Measurements from ENCODE around the gene NXNL1.
"Not testable (repeated sequence)": the region's sequence is repeated elsewhere in the genome, so short reads cannot be mapped to it uniquely, and the experiment has no call there.

The NXNL1 gene

GRCh38 chr19:17483605-17484002, 22.9 kb upstream of the NXNL1 start:
- H3K4me3 ChIP-seq (ENCODE audit: low read depth, low read length) = no peak overlapping the region
- no peak for TF ChIP-seq CTCF (IDR thresholded peaks at IDR 0.05; ENCODE audit: borderline replicate concordance, insufficient read depth, low read depth, low read length)

- no peak for TF ChIP-seq CTCF (IDR thresholded peaks at IDR 0.05; ENCODE audit: borderline replicate concordance, insufficient read depth, low read depth, low read length)
- no peak overlapping the region for H3K4me3 ChIP-seq (ENCODE audit: low read depth, low read length)
These were observed 22.3 kb upstream of the NXNL1 start for GRCh38 chr19:17482877-17483604.

GRCh38 chr19:17481986-17482385, 21.3 kb upstream of the NXNL1 start:
- no peak for TF ChIP-seq CTCF (IDR thresholded peaks at IDR 0.05; ENCODE audit: borderline replicate concordance, insufficient read depth, low read depth, low read length)
- no peak overlapping the region for H3K4me3 ChIP-seq (ENCODE audit: low read depth, low read length)

- no peak for TF ChIP-seq CTCF (IDR thresholded peaks at IDR 0.05; ENCODE audit: borderline replicate concordance, insufficient read depth, low read depth, low read length)
- no peak overlapping the region for H3K4me3 ChIP-seq (ENCODE audit: low read depth, low read length)
These were observed 18.6 kb upstream of the NXNL1 start for GRCh38 chr19:17479325-17479791.

GRCh38 chr19:17475541-17476115, 14.9 kb upstream of the NXNL1 start:
- TF ChIP-seq CTCF (IDR thresholded peaks at IDR 0.05; ENCODE audit: borderline replicate concordance, insufficient read depth, low read depth, low read length) = no peak
- no peak overlapping the region for H3K4me3 ChIP-seq (ENCODE audit: low read depth, low read length)

GRCh38 chr19:17475011-17475540, 14.3 kb upstream of the NXNL1 start:
- H3K4me3 ChIP-seq (ENCODE audit: low read depth, low read length) = not testable (repeated sequence)

GRCh38 chr19:17473041-17473440, 12.3 kb upstream of the NXNL1 start:
- H3K4me3 ChIP-seq (ENCODE audit: low read depth, low read length) = no peak overlapping the region
- TF ChIP-seq CTCF (IDR thresholded peaks at IDR 0.05; ENCODE audit: borderline replicate concordance, insufficient read depth, low read depth, low read length) = no peak
